ENCODE measurements around the gene OXT. TPM values are rescaled to one million over a fixed set of nuclear protein-coding genes. Genes with fewer than 3 reads are reported as not detected.

Gene OXT
- total RNA-seq, 1 donor from 2014 or later, result not detected

- no peak for DNase-seq (ENCODE audit: low read depth)
- no peaks in the 10 kb centered on the region for H3K36me3 ChIP-seq (ENCODE audit: control insufficient read depth, insufficient read depth, low read length)
- H3K27me3 ChIP-seq (ENCODE audit: control insufficient read depth, insufficient read depth, low read length), result peaks cover 44% of the 10 kb centered on the region
- TF ChIP-seq CTCF (IDR thresholded peaks at IDR 0.05; ENCODE audit: insufficient read depth, low read length, poor library complexity, severe bottlenecking), result no peak
- H3K4me3 ChIP-seq (ENCODE audit: low read depth, low read length), result no peak overlapping the region
These were observed 11.0 kb downstream of the OXT start for GRCh38 chr20:3082306-3082951.

- H3K4me3 ChIP-seq (ENCODE audit: low read depth, low read length), result no peak overlapping the region
These were observed 11.8 kb downstream of the OXT start for GRCh38 chr20:3082955-3083952.

GRCh38 chr20:3084283-3084985 is 13.0 kb downstream of the OXT start, which contains the start of gene AVP:
TSS of gene AVP (minus strand) at chr20:3084724. CDS start at chr20:3084674, 50 bp downstream.
- Histone ChIP-seq H3K27me3 (ENCODE audit: control insufficient read depth, insufficient read depth, low read length) (peaks cover 44% of the 10 kb centered on the region), H3K36me3 (ENCODE audit: control insufficient read depth, insufficient read depth, low read length) (no peaks in the 10 kb centered on the region), H3K4me3 (ENCODE audit: low read depth, low read length) (no peak within 1 kb of the TSS)
- no peak for DNase-seq (ENCODE audit: low read depth)
- TF ChIP-seq CTCF (IDR thresholded peaks at IDR 0.05; ENCODE audit: insufficient read depth, low read length, poor library complexity, severe bottlenecking), result no peak

More at GRCh38 chr20:3082955-3083952, 11.8 kb downstream of the OXT start:
- Histone ChIP-seq H3K36me3 (ENCODE audit: control insufficient read depth, insufficient read depth, low read length) (no peaks in the 10 kb centered on the region), H3K27me3 (ENCODE audit: control insufficient read depth, insufficient read depth, low read length) (peaks cover 44% of the 10 kb centered on the region)
- no peak for DNase-seq (ENCODE audit: low read depth)
- TF ChIP-seq CTCF (IDR thresholded peaks at IDR 0.05; ENCODE audit: insufficient read depth, low read length, poor library complexity, severe bottlenecking), result no peak

- peaks cover 45% of the 10 kb centered on the region for H3K27me3 ChIP-seq (ENCODE audit: control insufficient read depth, insufficient read depth, low read length)
- no peak for DNase-seq (ENCODE audit: low read depth)
These were observed 13.6 kb downstream of the OXT start for GRCh38 chr20:3084986-3085360.

More at GRCh38 chr20:3084986-3085360, 13.6 kb downstream of the OXT start:
- Histone ChIP-seq H3K4me3 (ENCODE audit: low read depth, low read length) (no peak overlapping the region), H3K36me3 (ENCODE audit: control insufficient read depth, insufficient read depth, low read length) (no peaks in the 10 kb centered on the region)
- no peak for TF ChIP-seq CTCF (IDR thresholded peaks at IDR 0.05; ENCODE audit: insufficient read depth, low read length, poor library complexity, severe bottlenecking)

All from kidney epithelial cell (primary cell).